Vagina (tissue), 2 donors: ENCODE measurements around the gene HNRNPCL4.
"Not testable (repeated sequence)": the region's sequence is repeated elsewhere in the genome, so short reads cannot be mapped to it uniquely, and the experiment has no call there.

Experiments used
- CTCF ChIP-seq, 3 experiments: fragments of 450-650 bp in 2 of 3; fragments of 200-600 bp in 1 of 3; sonication (generic) in 1 of 3; IDR thresholded peaks; one replicate each; pipeline ENCODE4 v1.5.1; 2017 to 2019; ENCODE audit warnings: antibody characterized with exemption in 3 of 3, mild to moderate bottlenecking in 2 of 3, moderate library complexity in 2 of 3
- POLR2A ChIP-seq, 2 donors: fragments of 450-650 bp; IDR thresholded peaks; one replicate each; pipeline ENCODE4 v1.6.1; 2017; ENCODE audit warnings: antibody characterized with exemption in 2 of 2, mild to moderate bottlenecking in 2 of 2, moderate library complexity in 2 of 2

DNA sequence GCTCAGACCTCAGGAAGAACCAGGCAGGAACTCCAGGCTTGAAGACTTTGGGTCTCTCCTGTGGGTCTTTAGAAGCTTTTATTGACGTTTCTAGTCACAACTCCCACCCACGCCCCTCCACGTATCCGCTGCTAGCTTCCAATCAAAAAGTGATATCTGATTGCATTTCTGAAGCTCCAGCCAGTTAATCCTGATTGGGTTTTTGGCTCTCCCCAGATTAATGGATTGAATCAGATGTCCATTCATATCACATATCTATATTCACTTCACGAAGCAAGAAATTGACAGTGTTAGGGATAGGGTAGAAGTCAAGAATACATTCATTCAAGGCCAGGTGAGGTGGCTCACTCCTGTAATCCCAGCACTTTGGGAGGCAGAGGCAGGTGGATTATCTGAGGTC is 9.5 kb downstream of the HNRNPCL4 start, which contains the start of gene PRAMEF26:
- not testable (repeated sequence) for TF ChIP-seq CTCF, POLR2A (IDR thresholded peaks at IDR 0.05)
